Stimulated activated CD4-positive, alpha-beta T cell treated with anti-CD3 and anti-CD28 coated beads, Interleukin-1b, Interleukin-23, amount 100 ng/mL, for 48 hours (primary cell): ENCODE data around the gene COASY.
A peak's percentile ranks its signal among the peaks of the same experiment; 100 is the strongest.

Experiments used
- DNase-seq: peaks from one replicate; pipeline ENCODE4 v3.0.0-alpha.2; 2020

The COASY gene

GRCh38 chr17:42561897-42562387 lies at the start of gene COASY:
TSS of gene COASY (plus strand) at chr17:42562148. CDS start at chr17:42562623, 475 bp downstream.
- peak; percentile 94 for DNase-seq

GRCh38 chr17:42512246-42512645 lies 49.7 kb upstream of the COASY start:
- DNase-seq = no peak

- DNase-seq = no peak
Observed at GRCh38 chr17:42512733-42513251, 49.2 kb upstream of the COASY start.

GRCh38 chr17:42513686-42514085 lies 48.3 kb upstream of the COASY start:
- DNase-seq = no peak

- DNase-seq = no peak
Observed at GRCh38 chr17:42514279-42514678, 47.7 kb upstream of the COASY start.

- DNase-seq = no peak
Observed at GRCh38 chr17:42514867-42515266, 47.1 kb upstream of the COASY start.

- DNase-seq = peak; percentile 76
Observed at GRCh38 chr17:42517516-42517915, 44.4 kb upstream of the COASY start.

GRCh38 chr17:42518046-42518754 lies 43.7 kb upstream of the COASY start:
- DNase-seq = no peak

- DNase-seq = no peak
Observed at GRCh38 chr17:42518755-42519545, 43.0 kb upstream of the COASY start.

GRCh38 chr17:42519546-42520491 lies 42.1 kb upstream of the COASY start:
- DNase-seq = no peak

- no peak for DNase-seq
Observed at GRCh38 chr17:42520540-42520951, 41.4 kb upstream of the COASY start.

GRCh38 chr17:42521036-42521435 lies 40.9 kb upstream of the COASY start:
- no peak for DNase-seq

GRCh38 chr17:42521666-42522262 lies 40.2 kb upstream of the COASY start:
- no peak for DNase-seq

GRCh38 chr17:42522263-42522790 lies 39.6 kb upstream of the COASY start:
- no peak for DNase-seq

- no peak for DNase-seq
Observed at GRCh38 chr17:42522798-42523278, 39.1 kb upstream of the COASY start.

- no peak for DNase-seq
Observed at GRCh38 chr17:42525221-42525620, 36.7 kb upstream of the COASY start.

GRCh38 chr17:42526031-42526444 lies 35.9 kb upstream of the COASY start:
- no peak for DNase-seq

GRCh38 chr17:42527932-42528331 lies 34.0 kb upstream of the COASY start:
- DNase-seq = no peak

GRCh38 chr17:42529061-42529460 lies 32.9 kb upstream of the COASY start:
- DNase-seq = no peak

- no peak for DNase-seq
Observed at GRCh38 chr17:42530952-42531454, 30.9 kb upstream of the COASY start.
